ENCODE data around the gene CNTNAP2.

- TF ChIP-seq POLR2A (IDR thresholded peaks at IDR 0.05; ENCODE audit: low read length) (no peak), GATA1 (IDR thresholded peaks at IDR 0.05; ENCODE audit: low read depth, low read length) (no peak)
Measured at GRCh38 chr7:146701166-146701565, 584.6 kb downstream of the CNTNAP2 start.
